Measurements from ENCODE around the gene IL12A.

GRCh38 chr3:159978353-159978752 lies 10.3 kb upstream of the IL12A start:
- TF ChIP-seq CTCF (IDR thresholded peaks at IDR 0.05; ENCODE audit: insufficient read depth, low read length): no peak
- no peak for TF ChIP-seq REST (IDR thresholded peaks at IDR 0.05; ENCODE audit: insufficient replicate concordance, low read depth)
- TF ChIP-seq POLR2AphosphoS5 (IDR thresholded peaks at IDR 0.05; ENCODE audit: low read depth): no peak
